Endothelial cell of umbilical vein (primary cell): Measurements from ENCODE around the gene CCDC197. TPM values are rescaled to one million over a fixed set of nuclear protein-coding genes. Genes with fewer than 3 reads are reported as not detected.

Experiments used
- BruUV-seq: library from RNA; stranded (reverse); fragments of 400-500 nt; replicated peaks from 2 replicates; lab custom pipeline; 2021; lab: Mats Ljungman, UMichigan
- CTCF ChIA-PET: fragments of 300-600, 350-600 bp; sonication (Branson Sonifier 250); formaldehyde crosslinking; loops from one replicate; lab custom pipeline; 2021; ENCODE audit warnings: antibody characterized with exemption, inconsistent platforms; lab: Charles Lee
- POLR2A ChIA-PET: fragments of 300-600, 350-600 bp; sonication (Branson Sonifier 250); formaldehyde crosslinking; loops from one replicate; lab custom pipeline; 2021; ENCODE audit warnings: antibody characterized with exemption, inconsistent platforms; lab: Charles Lee
- DNase-seq: peaks from one replicate; pipeline ENCODE4 v3.0.0-alpha.2; 2011; ENCODE audit warnings: low read depth, low spot score
- FAIRE-seq: peaks from 2 replicates; lab custom pipeline; 2011; peaks lifted over from hg19 to GRCh38; lab: Jason Lieb, UNC
- H2AFZ ChIP-seq: 2 replicates; pipeline ENCODE4 v1.6.0; 2012; ENCODE audit warnings: low read depth, low read length, control low read depth, inconsistent platforms
- H3K27ac ChIP-seq: 2 replicates; pipeline ENCODE4 v1.5.1; 2011; ENCODE audit warnings: low read depth, mild to moderate bottlenecking, control low read depth, low read length, moderate library complexity; ENCODE audit not compliant: insufficient read depth
- H3K27me3 ChIP-seq, 2 experiments: 2 replicates each; pipeline versions ENCODE4 v1.6.0 to v1.6.1; 2011; ENCODE audit warnings: low read length in 2 of 2, mixed read lengths in 1 of 2; ENCODE audit not compliant: control insufficient read depth in 2 of 2, insufficient read depth in 2 of 2
- H3K36me3 ChIP-seq, 2 experiments: 2 replicates in 1 of 2; 3 replicates in 1 of 2; pipeline ENCODE4 v1.5.1; 2011; ENCODE audit warnings: low read length in 2 of 2, mild to moderate bottlenecking in 1 of 2, moderate library complexity in 1 of 2; ENCODE audit not compliant: control insufficient read depth in 2 of 2, insufficient read depth in 2 of 2; ENCODE audit errors: extremely low read depth in 1 of 2
- H3K4me1 ChIP-seq: 3 replicates; pipeline ENCODE4 v1.5.1; 2011; ENCODE audit warnings: mild to moderate bottlenecking, low read length; ENCODE audit not compliant: control insufficient read depth, insufficient read depth; ENCODE audit errors: extremely low read depth
- H3K4me2 ChIP-seq: 2 replicates; pipeline ENCODE4 v1.6.1; 2011; ENCODE audit warnings: low read length, control low read depth, mixed read lengths; ENCODE audit not compliant: insufficient read depth
- H3K4me3 ChIP-seq, 3 experiments: fragments of 200-600 bp in 1 of 3; sonication (generic), shearing (Covaris generic) in 1 of 3; replicated peaks in 1 of 3; 2 replicates each; pipeline ENCODE4 v1.5.1; 2011 to 2016; ENCODE audit warnings: control low read depth in 3 of 3, low read length in 3 of 3, mild to moderate bottlenecking in 2 of 3, inconsistent platforms in 1 of 3, low read depth in 1 of 3, moderate library complexity in 1 of 3; ENCODE audit not compliant: insufficient read depth in 1 of 3
- H3K79me2 ChIP-seq: 2 replicates; pipeline ENCODE4 v1.6.0; 2012; ENCODE audit warnings: low read length, inconsistent platforms; ENCODE audit not compliant: control insufficient read depth, insufficient read depth
- H3K9ac ChIP-seq: replicated peaks from 2 replicates; pipeline ENCODE3; 2011; ENCODE audit warnings: low read length, control low read depth; ENCODE audit not compliant: insufficient read depth; ENCODE audit errors: extremely low read depth
- H3K9me1 ChIP-seq: replicated peaks from 3 replicates; pipeline ENCODE4 v1.6.0; 2011; ENCODE audit warnings: mild to moderate bottlenecking, low read length; ENCODE audit not compliant: control insufficient read depth, insufficient read depth; ENCODE audit errors: extremely low read depth
- H3K9me3 ChIP-seq: replicated peaks from 2 replicates; pipeline ENCODE4 v1.5.1; 2012; ENCODE audit warnings: low read length, inconsistent platforms; ENCODE audit not compliant: control insufficient read depth, insufficient read depth
- H4K20me1 ChIP-seq: replicated peaks from 2 replicates; pipeline ENCODE3; 2011; ENCODE audit warnings: mild to moderate bottlenecking, low read length; ENCODE audit not compliant: control insufficient read depth, insufficient read depth; ENCODE audit errors: extremely low read depth
- CTCF ChIP-seq, 2 donors: IDR thresholded peaks; 1 replicate in 1 of 2; 2 replicates in 1 of 2; pipeline ENCODE4 v1.5.1; 2011; ENCODE audit warnings: low read length in 2 of 2, mild to moderate bottlenecking in 2 of 2, moderate library complexity in 2 of 2, control low read depth in 1 of 2, inconsistent platforms in 1 of 2, low read depth in 1 of 2; ENCODE audit not compliant: insufficient read depth in 1 of 2; ENCODE audit errors: extremely low read depth in 1 of 2
- EZH2 ChIP-seq: IDR thresholded peaks from 2 replicates; pipeline ENCODE4 v1.6.1; 2012; ENCODE audit warnings: borderline replicate concordance, low read depth, mild to moderate bottlenecking, moderate library complexity, low read length, inconsistent platforms; ENCODE audit not compliant: severe bottlenecking
- FOS ChIP-seq: IDR thresholded peaks from 2 replicates; pipeline ENCODE4 v1.6.1; 2011; ENCODE audit warnings: mild to moderate bottlenecking, low read length, moderate library complexity, borderline replicate concordance; ENCODE audit not compliant: insufficient read depth
- GATA2 ChIP-seq: IDR thresholded peaks from 2 replicates; pipeline ENCODE4 v1.7.0; 2011; ENCODE audit warnings: low read depth, mild to moderate bottlenecking, moderate library complexity, mixed read lengths, low read length; ENCODE audit not compliant: insufficient read length, insufficient read depth
- JUN ChIP-seq: IDR thresholded peaks from 2 replicates; pipeline ENCODE4 v1.6.1; 2011; ENCODE audit warnings: borderline replicate concordance, low read depth; ENCODE audit not compliant: insufficient read length, insufficient read depth
- MAX ChIP-seq: IDR thresholded peaks from 2 replicates; pipeline ENCODE4 v1.6.1; 2011; ENCODE audit not compliant: insufficient read depth, insufficient read length
- MYC ChIP-seq: IDR thresholded peaks from one replicate; pipeline ENCODE4 v1.6.1; 2011; ENCODE audit warnings: mild to moderate bottlenecking, low read depth, low read length
- POLR2A ChIP-seq: IDR thresholded peaks from 2 replicates; pipeline ENCODE4 v1.6.1; 2012; ENCODE audit warnings: low read depth, mild to moderate bottlenecking, control low read depth, low read length
- POLR2AphosphoS5 ChIP-seq: IDR thresholded peaks from 2 replicates; pipeline ENCODE4 v1.6.1; 2012; ENCODE audit warnings: low read depth, mild to moderate bottlenecking, control low read depth, low read length, moderate library complexity; ENCODE audit not compliant: insufficient read depth
- dilution Hi-C: fragments of 300-500 bp; cut with MboI; formaldehyde crosslinking; loops from one replicate; pipeline ENCODE4 v1.15.0; 2019; ENCODE audit warnings: low sequenced_read_pairs; ENCODE audit not compliant: extremely low pct_ligation_motif_present
- intact Hi-C: fragments of 100-400 bp; cut with micrococcal nuclease; formaldehyde crosslinking; loops from one replicate; pipeline ENCODE4 v1.10.0; 2022
- polyA plus RNA-seq, 4 experiments: library from polyadenylated mRNA; depleted of rRNA in 3 of 4; stranded (reverse) in 3 of 4; unstranded in 1 of 4; fragments of >200 nt; gene quantifications; 2 replicates each; pipeline versions ENCODE4 v1.2.1 to v1.2.3, GENCODE V29; 2011 to 2012; ENCODE audit warnings: missing spikeins in 1 of 4
- total RNA-seq: library from RNA; stranded (reverse); gene quantifications from 2 replicates; pipeline ENCODE4 v1.2.3, GENCODE V29; 2021

Gene CCDC197
- total and polyA plus RNA-seq, 2 donors (not counting 3 experiments of a cell fraction or from before 2014, with no cell fraction given): not detected

- H3K4me2 ChIP-seq: no peak overlapping the region
- BruUV-seq: no TSS peak
- no peak overlapping the region for H2AFZ ChIP-seq
- ChIA-PET CTCF (interaction anchor here (1.5 to 4.7 kb wide), 2 partner anchors 17 to 24 kb away, joined by 4 to 27 read pairs; no protein-coding TSS in a partner anchor), POLR2A (no interaction called here)
- no peaks in the 10 kb centered on the region for H3K9me3 ChIP-seq
- no peaks in the 10 kb centered on the region for H3K9me1 ChIP-seq
- DNase-seq (no peak), FAIRE-seq (no peak)
- no peaks in the 10 kb centered on the region for H3K79me2 ChIP-seq
- no peak overlapping the region for H3K4me3 ChIP-seq
- H3K27me3 ChIP-seq: no peaks in the 10 kb centered on the region
- no peak overlapping the region for H3K27ac ChIP-seq
- H4K20me1 ChIP-seq: no peaks in the 10 kb centered on the region
- dilution Hi-C loops (no loop called here), intact Hi-C loops (no loop called here)
- H3K36me3 ChIP-seq: no peaks in the 10 kb centered on the region
- H3K4me1 ChIP-seq: no peaks in the 10 kb centered on the region
- TF ChIP-seq POLR2AphosphoS5: no peak
- no peak for TF ChIP-seq GATA2
- TF ChIP-seq FOS: no peak
- no peak for TF ChIP-seq JUN
- no peak for TF ChIP-seq MAX
- TF ChIP-seq POLR2A: no peak
- TF ChIP-seq MYC: no peak
- no peak for TF ChIP-seq CTCF (IDR thresholded peaks at IDR 0.05; ENCODE audit: extremely low read depth in 1 of 2, insufficient read depth in 1 of 2, low read depth in 1 of 2, low read length in 2 of 2)
- TF ChIP-seq EZH2: no peak
- H3K9ac ChIP-seq: no peak overlapping the region
Observed at GRCh38 chr14:93963692-93964091, 33.4 kb upstream of the CCDC197 start.
